ENCODE measurements around the gene OCA2. TPM values are rescaled to one million over a fixed set of nuclear protein-coding genes. Genes with fewer than 3 reads are reported as not detected.

The OCA2 gene
- total and polyA plus RNA-seq, 2 experiments from 2014 or later: not detected

GRCh38 chr15:27741226-27741860 is 357.8 kb downstream of the OCA2 start:
- H4K20me1 ChIP-seq (ENCODE audit: insufficient read depth): no peaks in the 10 kb centered on the region
- H3K4me2 ChIP-seq (ENCODE audit: unreplicated experiment): no peak overlapping the region
- no peaks in the 10 kb centered on the region for H3K36me3 ChIP-seq (ENCODE audit: low read depth)
- H3K4me1 ChIP-seq (ENCODE audit: insufficient read depth): no peaks in the 10 kb centered on the region
- no peak for DNase-seq
- no peaks in the 10 kb centered on the region for H3K9me2 ChIP-seq (ENCODE audit: insufficient read depth)
- H3K4me3 ChIP-seq: no peak overlapping the region
- no peak for TF ChIP-seq EZH2 (IDR thresholded peaks at IDR 0.05; ENCODE audit: insufficient read depth, poor library complexity, severe bottlenecking)
- TF ChIP-seq EZH2phosphoT487 (IDR thresholded peaks at IDR 0.05; ENCODE audit: insufficient read depth, low read depth): no peak
- H3K79me2 ChIP-seq (ENCODE audit: insufficient read depth): no peaks in the 10 kb centered on the region
- WGBS, 2 experiments (ENCODE audit: low coverage in 1 of 2, low lambda C conversion rate in 2 of 2, missing lambda C conversion rate in 2 of 2): 64 to 69% methylated on average over 8 of the region's 8 CpGs
- no peak overlapping the region for H3K9ac ChIP-seq
- in situ Hi-C loops (cut with MboI): no loop called here
- H3K27me3 ChIP-seq (replicated peaks; ENCODE audit: insufficient read depth): no peaks in the 10 kb centered on the region
- no peak overlapping the region for H2AFZ ChIP-seq
- H3K27ac ChIP-seq: no peak overlapping the region
- no peaks in the 10 kb centered on the region for H3K9me3 ChIP-seq (ENCODE audit: low read depth)
- H3F3A ChIP-seq (ENCODE audit: insufficient read depth): no peaks in the 10 kb centered on the region

- Histone ChIP-seq H3K9me2 (ENCODE audit: insufficient read depth) (no peaks in the 10 kb centered on the region), H4K20me1 (ENCODE audit: insufficient read depth) (no peaks in the 10 kb centered on the region), H3K9me3 (ENCODE audit: low read depth) (no peaks in the 10 kb centered on the region), H3F3A (ENCODE audit: insufficient read depth) (no peaks in the 10 kb centered on the region), H3K27me3 (replicated peaks; ENCODE audit: insufficient read depth) (no peaks in the 10 kb centered on the region), H3K9ac (no peak overlapping the region), H3K27ac (no peak overlapping the region), H3K4me1 (ENCODE audit: insufficient read depth) (no peaks in the 10 kb centered on the region), H3K36me3 (ENCODE audit: low read depth) (no peaks in the 10 kb centered on the region), H2AFZ (no peak overlapping the region), H3K79me2 (ENCODE audit: insufficient read depth) (no peaks in the 10 kb centered on the region), H3K4me3 (no peak overlapping the region), H3K4me2 (ENCODE audit: unreplicated experiment) (no peak overlapping the region)
- TF ChIP-seq EZH2phosphoT487 (IDR thresholded peaks at IDR 0.05; ENCODE audit: insufficient read depth, low read depth) (no peak), EZH2 (IDR thresholded peaks at IDR 0.05; ENCODE audit: insufficient read depth, poor library complexity, severe bottlenecking) (no peak)
- WGBS, 2 experiments (ENCODE audit: low coverage in 1 of 2, low lambda C conversion rate in 2 of 2, missing lambda C conversion rate in 2 of 2): 48 to 53% methylated on average over 3 of the region's 3 CpGs
- no peak for DNase-seq
- in situ Hi-C loops (cut with MboI): no loop called here
Measured at GRCh38 chr15:27734785-27735495, 364.2 kb downstream of the OCA2 start.

GRCh38 chr15:27731776-27732175 is 367.3 kb downstream of the OCA2 start:
- 0 to 4% methylated on average over 1 of the region's 1 CpG for WGBS, 2 experiments (ENCODE audit: low coverage in 1 of 2, low lambda C conversion rate in 2 of 2, missing lambda C conversion rate in 2 of 2)
- TF ChIP-seq EZH2phosphoT487 (IDR thresholded peaks at IDR 0.05; ENCODE audit: insufficient read depth, low read depth) (no peak), EZH2 (IDR thresholded peaks at IDR 0.05; ENCODE audit: insufficient read depth, poor library complexity, severe bottlenecking) (no peak)
- Histone ChIP-seq H4K20me1 (ENCODE audit: insufficient read depth) (no peaks in the 10 kb centered on the region), H3K4me1 (ENCODE audit: insufficient read depth) (no peaks in the 10 kb centered on the region), H3K36me3 (ENCODE audit: low read depth) (no peaks in the 10 kb centered on the region), H3K4me2 (ENCODE audit: unreplicated experiment) (no peak overlapping the region), H3K9me2 (ENCODE audit: insufficient read depth) (no peaks in the 10 kb centered on the region), H3K27me3 (replicated peaks; ENCODE audit: insufficient read depth) (no peaks in the 10 kb centered on the region), H3K9me3 (ENCODE audit: low read depth) (no peaks in the 10 kb centered on the region), H2AFZ (no peak overlapping the region), H3K27ac (no peak overlapping the region), H3K4me3 (no peak overlapping the region), H3K9ac (no peak overlapping the region), H3K79me2 (ENCODE audit: insufficient read depth) (no peaks in the 10 kb centered on the region), H3F3A (ENCODE audit: insufficient read depth) (no peaks in the 10 kb centered on the region)
- DNase-seq: no peak
- in situ Hi-C loops (cut with MboI): no loop called here

- Histone ChIP-seq H3K79me2 (ENCODE audit: insufficient read depth) (no peaks in the 10 kb centered on the region), H3K27me3 (replicated peaks; ENCODE audit: insufficient read depth) (no peaks in the 10 kb centered on the region), H4K20me1 (ENCODE audit: insufficient read depth) (no peaks in the 10 kb centered on the region), H3K27ac (no peak overlapping the region), H3K36me3 (ENCODE audit: low read depth) (no peaks in the 10 kb centered on the region), H3K9me3 (ENCODE audit: low read depth) (no peaks in the 10 kb centered on the region), H3F3A (ENCODE audit: insufficient read depth) (no peaks in the 10 kb centered on the region), H3K4me3 (no peak overlapping the region), H3K4me1 (ENCODE audit: insufficient read depth) (no peaks in the 10 kb centered on the region), H2AFZ (no peak overlapping the region), H3K9me2 (ENCODE audit: insufficient read depth) (no peaks in the 10 kb centered on the region), H3K9ac (no peak overlapping the region), H3K4me2 (ENCODE audit: unreplicated experiment) (no peak overlapping the region)
- TF ChIP-seq EZH2phosphoT487 (IDR thresholded peaks at IDR 0.05; ENCODE audit: insufficient read depth, low read depth) (no peak), EZH2 (IDR thresholded peaks at IDR 0.05; ENCODE audit: insufficient read depth, poor library complexity, severe bottlenecking) (no peak)
- in situ Hi-C loops (cut with MboI): no loop called here
- peak; percentile 49 for DNase-seq
Measured at GRCh38 chr15:27730868-27731267, 368.2 kb downstream of the OCA2 start.

All from GM23248 (cell line).